Measurements from ENCODE around the gene HBZ. TPM values are rescaled to one million over a fixed set of nuclear protein-coding genes. Genes with fewer than 3 reads are reported as not detected.

The HBZ gene
- total and polyA plus RNA-seq, 2 of the 8 experiments (the other 6 are each of a cell fraction or from before 2014, with no cell fraction given): 0.12 TPM; not detected in 1

DNA sequence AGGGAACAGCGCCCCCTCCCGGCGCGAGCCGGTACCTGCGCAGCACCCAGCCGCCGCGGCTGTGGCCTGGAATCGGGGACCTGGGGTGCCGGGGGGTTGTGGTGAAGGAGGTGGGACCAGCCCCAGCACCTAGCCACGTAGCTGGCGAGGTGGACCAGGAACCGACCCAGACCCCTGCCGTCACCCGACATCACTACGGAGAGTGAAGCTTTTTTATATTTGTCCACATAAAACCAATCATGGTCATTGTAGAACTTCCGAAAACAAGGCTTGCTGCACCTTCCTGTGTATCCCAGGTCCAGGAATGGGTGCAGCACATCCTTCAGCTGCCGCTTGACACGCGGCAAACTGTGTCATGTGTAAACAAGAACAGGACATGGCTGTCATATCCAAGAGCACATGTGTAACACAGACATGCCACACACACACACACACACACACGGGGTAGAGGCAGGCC is 29.1 kb downstream of the HBZ start (continued):
- TF ChIP-seq RNF2 (IDR thresholded peaks at IDR 0.05; ENCODE audit: borderline replicate concordance, low read depth, low read length, missing control alignments, poor library complexity, severe bottlenecking) (no peak), EP300 (IDR thresholded peaks at IDR 0.05; ENCODE audit: borderline replicate concordance in 1 of 2, low read depth in 2 of 2, low read length in 2 of 2) (0 out of 3 replicates have a peak, but pooled peaks of 1 of the 2 experiments have one; percentile 6)
